GM10266 (cell line): Measurements from ENCODE around the gene PPFIBP1.

ENCODE experiments used
- DNase-seq: peaks from one replicate; pipeline ENCODE4 v3.0.0; 2012; ENCODE audit errors: extremely low spot score
- CTCF ChIP-seq: IDR thresholded peaks from 2 replicates; pipeline ENCODE4 v1.5.1; 2012; ENCODE audit warnings: mild to moderate bottlenecking, low read depth; ENCODE audit not compliant: control insufficient read depth, insufficient read depth; ENCODE audit errors: missing control alignments

PPFIBP1 gene

GRCh38 chr12:27665704-27666103 lies 141.7 kb downstream of the PPFIBP1 start:
- no peak for TF ChIP-seq CTCF
- no peak for DNase-seq

- TF ChIP-seq CTCF = no peak
- no peak for DNase-seq
These were observed 142.5 kb downstream of the PPFIBP1 start for GRCh38 chr12:27666510-27666909.

- TF ChIP-seq CTCF = no peak
- no peak for DNase-seq
These were observed 143.5 kb downstream of the PPFIBP1 start for GRCh38 chr12:27667540-27667939.

- DNase-seq = no peak
- TF ChIP-seq CTCF = no peak
These were observed 148.0 kb downstream of the PPFIBP1 start for GRCh38 chr12:27672051-27672450.

GRCh38 chr12:27672643-27673042 lies 148.6 kb downstream of the PPFIBP1 start:
- DNase-seq = no peak
- no peak for TF ChIP-seq CTCF

- no peak for DNase-seq
These were observed 149.2 kb downstream of the PPFIBP1 start for GRCh38 chr12:27673101-27673718.

More at GRCh38 chr12:27673101-27673718, 149.2 kb downstream of the PPFIBP1 start:
- no peak for TF ChIP-seq CTCF
